ENCODE measurements around the gene ENTPD2. TPM values are rescaled to one million over a fixed set of nuclear protein-coding genes. Genes with fewer than 3 reads are reported as not detected.

ENTPD2 gene
- total RNA-seq, 5 donors from 2014 or later (not counting 1 experiment from before 2014, with no cell fraction given) = 0.32 TPM; not detected in 4

DNA sequence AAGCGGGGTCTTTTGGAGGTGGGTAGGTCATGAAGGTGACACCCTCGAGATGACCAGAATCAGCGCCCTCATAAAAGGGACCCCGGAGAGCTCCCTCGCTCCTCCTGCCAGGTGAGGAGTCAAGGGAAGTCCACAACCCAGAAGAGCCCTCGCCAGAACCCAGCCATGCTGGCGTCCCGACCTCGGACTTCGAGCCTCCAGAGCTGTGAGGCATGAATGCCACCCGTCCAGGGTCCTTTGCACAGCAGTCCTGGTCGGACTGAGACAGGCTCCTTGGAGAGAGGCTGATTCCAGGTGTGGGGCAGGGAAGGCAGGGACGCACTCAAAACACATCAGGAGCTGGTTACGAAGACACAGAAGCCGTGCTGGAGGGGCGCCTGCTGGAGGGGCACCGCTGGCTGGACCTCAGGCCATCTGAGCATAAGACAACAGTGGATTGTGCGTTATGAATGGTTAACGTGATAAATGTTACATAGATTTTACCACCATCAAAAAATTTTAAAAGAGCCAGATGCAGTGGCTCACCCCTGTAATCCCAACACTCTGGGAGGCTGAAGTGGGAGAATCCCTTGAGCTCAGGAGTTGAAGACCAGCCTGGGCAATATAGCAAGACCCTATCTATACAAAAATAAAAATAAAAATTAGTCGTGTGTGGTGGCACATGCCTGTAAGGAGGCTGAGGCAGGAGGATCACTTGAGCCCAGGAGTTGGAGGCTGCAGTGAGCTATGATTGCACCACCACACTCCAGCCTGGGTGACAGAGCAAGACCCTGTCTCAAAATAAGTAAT lies 51.8 kb downstream of the ENTPD2 start:
- H3K27me3 ChIP-seq (replicated peaks in 1 of 2; ENCODE audit: control insufficient read depth in 2 of 2, extremely low read depth in 1 of 2, insufficient read depth in 2 of 2, low read length in 1 of 2) = peaks cover 0 to 20% of the 10 kb centered on the region in 2 experiments
- POLR2A ChIA-PET = no interaction called here
- no peak for DNase-seq
- CTCF ChIA-PET = no interaction called here
- H3K9me3 ChIP-seq = no peaks in the 10 kb centered on the region
- no peak overlapping the region for H3K27ac ChIP-seq (ENCODE audit: low read length)
- Mint-ChIP-seq H3K4me1 (peaks cover 18 to 32% (median 28%) of the 10 kb centered on the region in 3 donors), H3K36me3 (no peaks in the 10 kb centered on the region), H3K9me3 (no peaks in the 10 kb centered on the region), H3K4me3 (no peak overlapping the region), H3K27me3 (peaks cover 0 to 4% of the 10 kb centered on the region in 2 donors), H3K27ac (no peak overlapping the region)
- peaks cover 5 to 58% of the 10 kb centered on the region in 2 experiments for H3K4me1 ChIP-seq (ENCODE audit: control insufficient read depth in 1 of 2, extremely low read depth in 1 of 2, insufficient read depth in 2 of 2, low read length in 2 of 2)
- no peaks in the 10 kb centered on the region for H3K36me3 ChIP-seq (ENCODE audit: control insufficient read depth in 2 of 2, extremely low read depth in 1 of 2, insufficient read depth in 1 of 2, low read length in 1 of 2)
- WGBS (ENCODE audit: insufficient coverage) = 84% methylated on average over 7 of the region's 20 CpGs
- H3K4me3 ChIP-seq (ENCODE audit: control insufficient read depth in 1 of 2, extremely low read depth in 1 of 2, low read length in 1 of 2) = no peak overlapping the region
- ATAC-seq (replicated peaks in 1 of 4) = no peak

DNA sequence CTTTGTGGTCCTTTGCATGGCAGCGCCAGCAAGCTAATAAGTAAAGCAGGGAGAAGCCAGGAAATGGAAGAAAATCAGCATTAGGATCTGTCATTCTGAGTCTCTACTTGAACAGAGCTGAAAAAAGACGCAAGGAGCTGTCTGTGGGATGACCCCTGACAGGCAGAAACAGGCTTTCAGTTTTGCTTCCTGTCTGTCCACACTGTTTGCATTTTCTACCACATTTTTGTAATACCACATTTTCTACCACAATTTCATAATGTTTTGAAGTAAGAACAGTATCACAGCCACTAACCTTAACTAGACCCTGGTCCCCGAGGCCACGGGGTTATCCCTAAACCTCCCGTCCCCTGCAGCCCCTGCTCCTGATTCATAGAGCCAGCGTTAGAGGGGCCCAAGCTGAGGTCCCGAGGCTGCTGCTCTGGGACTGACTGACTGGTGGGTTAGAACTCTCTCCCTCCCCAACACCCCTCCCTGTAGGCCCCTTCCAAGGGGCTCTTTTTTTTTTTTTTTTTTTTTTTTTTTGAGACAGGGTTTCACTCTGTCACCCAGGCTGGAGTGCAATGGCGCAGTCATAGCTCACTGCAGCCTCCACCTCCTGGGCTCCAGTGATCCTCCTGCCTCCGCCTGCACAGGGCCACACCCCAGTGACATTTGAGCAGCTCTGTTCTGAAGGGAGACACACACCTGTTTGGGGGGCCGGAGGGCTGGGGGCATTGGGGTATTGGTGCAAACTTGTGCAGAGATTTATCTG lies 53.5 kb downstream of the ENTPD2 start:
- ChIA-PET CTCF (interaction anchor here in 1 of 2 donors (1.1 kb wide), 1 partner anchor 29 kb away, joined by 3 read pairs; no protein-coding TSS in a partner anchor), POLR2A (no interaction called here)
- ATAC-seq (replicated peaks in 1 of 4) = peak in 3 of 4 experiments; percentile 13 to 35 (median 18)
- H3K36me3 Mint-ChIP-seq = no peaks in the 10 kb centered on the region
- H3K9me3 Mint-ChIP-seq = no peaks in the 10 kb centered on the region
- H3K4me1 Mint-ChIP-seq = peaks cover 26 to 40% (median 36%) of the 10 kb centered on the region in 3 donors
- peaks cover 0 to 4% of the 10 kb centered on the region in 2 donors for H3K27me3 Mint-ChIP-seq
- H3K36me3 ChIP-seq (ENCODE audit: control insufficient read depth in 2 of 2, extremely low read depth in 1 of 2, insufficient read depth in 1 of 2, low read length in 1 of 2) = no peaks in the 10 kb centered on the region
- peak in 7 of 35 experiments; percentile 15 to 63 (median 21) for DNase-seq
- H3K4me1 ChIP-seq (ENCODE audit: control insufficient read depth in 1 of 2, extremely low read depth in 1 of 2, insufficient read depth in 2 of 2, low read length in 2 of 2) = peaks cover 13 to 64% of the 10 kb centered on the region in 2 experiments
- peak overlapping the region; percentile 84 to 93 for H3K27ac Mint-ChIP-seq
- H3K4me3 ChIP-seq (ENCODE audit: control insufficient read depth in 1 of 2, extremely low read depth in 1 of 2, low read length in 1 of 2) = no peak overlapping the region
- no peaks in the 10 kb centered on the region for H3K9me3 ChIP-seq
- 23% methylated on average over 5 of the region's 10 CpGs for WGBS (ENCODE audit: insufficient coverage)
- peak overlapping the region; percentile 7 to 28 (median 25) for H3K4me3 Mint-ChIP-seq
- peak overlapping the region; percentile 59 for H3K27ac ChIP-seq (ENCODE audit: low read length)
- peaks cover 0 to 33% of the 10 kb centered on the region in 2 experiments for H3K27me3 ChIP-seq (replicated peaks in 1 of 2; ENCODE audit: control insufficient read depth in 2 of 2, extremely low read depth in 1 of 2, insufficient read depth in 2 of 2, low read length in 1 of 2)

Other genes with a start within 250 kb of the ENTPD2 start
- 10 to 100 TPM; 60.5 to 86.7 (median 82.8) TPM for gene RABL6, start 246.1 kb downstream of the ENTPD2 start, total RNA-seq
- 1 to 10 TPM; 2.1 to 7.5 (median 5.1) TPM for gene AJM1, start 211.6 kb downstream of the ENTPD2 start, total RNA-seq
- gene PHPT1, start 204.7 kb downstream of the ENTPD2 start, total RNA-seq = 10 to 100 TPM; 23.3 to 56.8 (median 43.5) TPM
- gene MAMDC4, start 201.7 kb downstream of the ENTPD2 start, total RNA-seq = 10 to 100 TPM in 1 of 5 donors, 1 to 10 TPM in 4; 3.0 to 10.7 (median 7.1) TPM
- gene EDF1, start 187.8 kb downstream of the ENTPD2 start, total RNA-seq = 100 to 1,000 TPM; 236 to 314 (median 297) TPM
- gene TRAF2, start 167.5 kb downstream of the ENTPD2 start, total RNA-seq = 10 to 100 TPM; 20.9 to 38.7 (median 33.7) TPM
- gene FBXW5, start 109.3 kb downstream of the ENTPD2 start, total RNA-seq = 100 to 1,000 TPM in 3 of 5 donors, 10 to 100 TPM in 2; 60.9 to 161 (median 145) TPM
- gene C8G, start 108.8 kb downstream of the ENTPD2 start, total RNA-seq = 1 to 10 TPM; 1.7 to 3.8 (median 3.2) TPM
- 1 to 10 TPM; 1.1 to 3.3 (median 2.2) TPM for gene LCN12, start 101.8 kb downstream of the ENTPD2 start, total RNA-seq
- gene PTGDS, start 76.6 kb downstream of the ENTPD2 start, total RNA-seq = 10 to 100 TPM in 4 of 5 donors, 1 to 10 TPM in 1; 9.6 to 56.6 (median 26.4) TPM
- gene LCNL1, start 71.1 kb downstream of the ENTPD2 start, total RNA-seq = 1 to 10 TPM in 3 of 5 donors, under 1 TPM in 2; 0.29 to 2.2 (median 1.3) TPM
- gene PAXX, start 61.6 kb downstream of the ENTPD2 start, total RNA-seq = 100 to 1,000 TPM in 4 of 5 donors, 10 to 100 TPM in 1; 81.3 to 173 (median 127) TPM
- 10 to 100 TPM in 2 of 5 donors, 1 to 10 TPM in 3; 5.4 to 24.7 (median 8.0) TPM for gene CLIC3, start 57.5 kb downstream of the ENTPD2 start, total RNA-seq
- gene ABCA2, start 25.8 kb downstream of the ENTPD2 start, total RNA-seq = 100 to 1,000 TPM in 3 of 5 donors, 10 to 100 TPM in 2; 58.6 to 138 (median 121) TPM
- 1 to 10 TPM; 1.1 to 7.7 (median 5.1) TPM for gene FUT7, start 22.0 kb downstream of the ENTPD2 start, total RNA-seq
- 10 to 100 TPM; 32.4 to 76.7 (median 57.0) TPM for gene NPDC1, start 7.9 kb downstream of the ENTPD2 start, total RNA-seq
- gene SAPCD2, start 16.5 kb upstream of the ENTPD2 start, total RNA-seq = 1 to 10 TPM in 1 of 5 donors, under 1 TPM in 4; 0.33 to 1.0 (median 0.83) TPM
- gene UAP1L1, start 23.5 kb upstream of the ENTPD2 start, total RNA-seq = 10 to 100 TPM; 11.3 to 32.8 (median 19.3) TPM
- gene MAN1B1, start 32.9 kb upstream of the ENTPD2 start, total RNA-seq = 10 to 100 TPM; 62.0 to 91.5 (median 84.8) TPM
- 100 to 1,000 TPM; 246 to 469 (median 425) TPM for gene DPP7, start 60.7 kb upstream of the ENTPD2 start, total RNA-seq
- gene GRIN1, start 85.1 kb upstream of the ENTPD2 start, total RNA-seq = not detected
- gene LRRC26, start 116.0 kb upstream of the ENTPD2 start, total RNA-seq = not detected
- not detected for gene TMEM210, start 118.0 kb upstream of the ENTPD2 start, total RNA-seq
- gene ANAPC2, start 134.5 kb upstream of the ENTPD2 start, total RNA-seq = 100 to 1,000 TPM; 133 to 142 (median 141) TPM
- gene SSNA1, start 134.6 kb upstream of the ENTPD2 start, total RNA-seq = 10 to 100 TPM; 37.0 to 71.6 (median 64.0) TPM
- gene TPRN, start 146.7 kb upstream of the ENTPD2 start, total RNA-seq = 10 to 100 TPM in 3 of 5 donors, 1 to 10 TPM in 2; 5.8 to 12.8 (median 12.1) TPM
- gene TMEM203, start 151.6 kb upstream of the ENTPD2 start, total RNA-seq = 10 to 100 TPM; 23.7 to 44.7 (median 42.1) TPM
- gene NDOR1, start 151.6 kb upstream of the ENTPD2 start, total RNA-seq = 10 to 100 TPM; 27.6 to 46.7 (median 45.4) TPM
- 1 to 10 TPM in 3 of 5 donors, under 1 TPM in 2; 0.56 to 1.6 (median 1.5) TPM for gene RNF208, start 168.2 kb upstream of the ENTPD2 start, total RNA-seq
- under 1 TPM in 4 of 5 donors, not detected in 1; 0.32 to 0.58 (median 0.45) TPM for gene CYSRT1, start 171.1 kb upstream of the ENTPD2 start, total RNA-seq
- not detected for gene RNF224, start 173.4 kb upstream of the ENTPD2 start, total RNA-seq
- not detected for gene SLC34A3, start 176.8 kb upstream of the ENTPD2 start, total RNA-seq
- gene TUBB4B, start 187.2 kb upstream of the ENTPD2 start, total RNA-seq = 100 to 1,000 TPM in 2 of 5 donors, 10 to 100 TPM in 3; 50.6 to 118 (median 95.3) TPM
- gene STPG3, start 197.2 kb upstream of the ENTPD2 start, total RNA-seq = under 1 TPM in 1 of 5 donors, not detected in 4; 0.54 TPM
- 10 to 100 TPM; 36.1 to 62.2 (median 58.8) TPM for gene NELFB, start 201.3 kb upstream of the ENTPD2 start, total RNA-seq
- gene TOR4A, start 223.7 kb upstream of the ENTPD2 start, total RNA-seq = 1 to 10 TPM; 2.2 to 5.6 (median 3.2) TPM
- gene NRARP, start 248.2 kb upstream of the ENTPD2 start, total RNA-seq = 1 to 10 TPM in 4 of 5 donors, under 1 TPM in 1; 0.55 to 2.7 (median 1.7) TPM